Parathyroid adenoma (tissue), 2 donors: ENCODE measurements around the gene FRMD5.
A peak's percentile ranks its signal among the peaks of the same experiment; 100 is the strongest.
"Not testable (repeated sequence)": the region's sequence is repeated elsewhere in the genome, so short reads cannot be mapped to it uniquely, and the experiment has no call there.

Experiments used
- H2AFZ ChIP-seq: fragments of 300-600 bp; sonication (generic); one replicate; pipeline ENCODE4 v1.7.0; 2017; ENCODE audit warnings: antibody characterized with exemption, mild to moderate bottlenecking
- H3K27ac ChIP-seq: fragments of 300-600 bp; sonication (generic); one replicate; pipeline ENCODE4 v1.7.0; 2017
- H3K27me3 ChIP-seq: fragments of 300-600 bp; sonication (generic); one replicate; pipeline ENCODE4 v1.7.0; 2017; ENCODE audit warnings: low read length; ENCODE audit not compliant: control insufficient read depth, insufficient read depth
- H3K36me3 ChIP-seq: fragments of 300-600 bp; sonication (generic); one replicate; pipeline ENCODE4 v1.7.0; 2017; ENCODE audit warnings: low read length; ENCODE audit not compliant: control insufficient read depth, insufficient read depth
- H3K4me1 ChIP-seq: fragments of 300-600 bp; sonication (generic); one replicate; pipeline ENCODE4 v1.7.0; 2017; ENCODE audit warnings: control low read depth
- H3K4me2 ChIP-seq: fragments of 300-600 bp; sonication (generic); one replicate; pipeline ENCODE4 v1.7.0; 2017; ENCODE audit warnings: low read length
- H3K4me3 ChIP-seq: fragments of 300-600 bp; sonication (generic); one replicate; pipeline ENCODE4 v1.7.0; 2017; ENCODE audit warnings: low read depth, low read length
- H3K79me2 ChIP-seq: fragments of 300-600 bp; sonication (generic); one replicate; pipeline ENCODE4 v1.7.0; 2017; ENCODE audit warnings: control low read depth
- H3K9ac ChIP-seq: fragments of 300-600 bp; sonication (generic); one replicate; pipeline ENCODE4 v1.7.0; 2017; ENCODE audit warnings: mild to moderate bottlenecking
- H3K9me3 ChIP-seq: fragments of 300-600 bp; sonication (generic); one replicate; pipeline ENCODE4 v1.7.0; 2017; ENCODE audit warnings: low read length; ENCODE audit not compliant: control insufficient read depth
- TF ChIP-seq, protein P1 (sequence below): fragments of 300-600 bp; sonication (generic); IDR thresholded peaks from one replicate; pipeline ENCODE4 v1.7.0; 2017; ENCODE audit warnings: antibody characterized with exemption, mild to moderate bottlenecking
- donor health status: primary hyperparathyroidism.

FRMD5 gene

DNA sequence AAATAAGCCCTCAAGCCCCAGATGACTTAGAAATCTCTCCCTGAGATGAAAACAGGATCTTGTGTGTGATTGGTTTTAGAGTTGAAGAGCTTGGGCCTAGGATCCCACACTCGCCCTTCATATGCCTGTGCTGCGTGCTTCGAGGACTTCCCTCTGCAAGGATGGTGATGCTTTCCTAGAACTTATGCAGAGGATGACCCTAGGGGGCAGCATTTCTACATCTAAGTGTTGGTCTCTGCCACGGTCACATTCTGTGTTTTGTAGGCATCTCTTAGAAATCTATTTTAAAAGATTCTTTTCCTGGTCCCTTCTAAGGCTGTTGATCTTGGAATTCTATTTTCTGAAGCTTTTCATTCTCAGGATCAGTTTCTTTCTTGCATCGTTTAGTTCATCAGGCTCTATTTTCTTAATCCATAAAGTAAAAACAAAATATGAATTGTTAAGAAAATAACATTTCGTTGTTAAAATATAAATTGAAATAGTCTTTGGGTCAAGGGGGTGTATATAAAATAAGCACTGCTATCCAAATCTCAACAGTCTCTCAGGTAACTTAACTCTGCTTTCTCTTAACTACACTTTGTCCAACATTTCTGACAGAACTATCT is 322.6 kb downstream of the FRMD5 start:
- TF ChIP-seq, protein P1, sequence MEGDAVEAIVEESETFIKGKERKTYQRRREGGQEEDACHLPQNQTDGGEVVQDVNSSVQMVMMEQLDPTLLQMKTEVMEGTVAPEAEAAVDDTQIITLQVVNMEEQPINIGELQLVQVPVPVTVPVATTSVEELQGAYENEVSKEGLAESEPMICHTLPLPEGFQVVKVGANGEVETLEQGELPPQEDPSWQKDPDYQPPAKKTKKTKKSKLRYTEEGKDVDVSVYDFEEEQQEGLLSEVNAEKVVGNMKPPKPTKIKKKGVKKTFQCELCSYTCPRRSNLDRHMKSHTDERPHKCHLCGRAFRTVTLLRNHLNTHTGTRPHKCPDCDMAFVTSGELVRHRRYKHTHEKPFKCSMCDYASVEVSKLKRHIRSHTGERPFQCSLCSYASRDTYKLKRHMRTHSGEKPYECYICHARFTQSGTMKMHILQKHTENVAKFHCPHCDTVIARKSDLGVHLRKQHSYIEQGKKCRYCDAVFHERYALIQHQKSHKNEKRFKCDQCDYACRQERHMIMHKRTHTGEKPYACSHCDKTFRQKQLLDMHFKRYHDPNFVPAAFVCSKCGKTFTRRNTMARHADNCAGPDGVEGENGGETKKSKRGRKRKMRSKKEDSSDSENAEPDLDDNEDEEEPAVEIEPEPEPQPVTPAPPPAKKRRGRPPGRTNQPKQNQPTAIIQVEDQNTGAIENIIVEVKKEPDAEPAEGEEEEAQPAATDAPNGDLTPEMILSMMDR, result peak; percentile 37
- no peak overlapping the region for H3K4me2 ChIP-seq
- H3K4me3 ChIP-seq, result no peak overlapping the region
- no peaks in the 10 kb centered on the region for H3K9me3 ChIP-seq
- no peaks in the 10 kb centered on the region for H3K79me2 ChIP-seq
- no peak overlapping the region for H3K9ac ChIP-seq
- H3K27me3 ChIP-seq, result no peaks in the 10 kb centered on the region
- H3K27ac ChIP-seq, result no peak overlapping the region
- no peaks in the 10 kb centered on the region for H3K4me1 ChIP-seq
- H2AFZ ChIP-seq, result no peak overlapping the region
- no peaks in the 10 kb centered on the region for H3K36me3 ChIP-seq

DNA sequence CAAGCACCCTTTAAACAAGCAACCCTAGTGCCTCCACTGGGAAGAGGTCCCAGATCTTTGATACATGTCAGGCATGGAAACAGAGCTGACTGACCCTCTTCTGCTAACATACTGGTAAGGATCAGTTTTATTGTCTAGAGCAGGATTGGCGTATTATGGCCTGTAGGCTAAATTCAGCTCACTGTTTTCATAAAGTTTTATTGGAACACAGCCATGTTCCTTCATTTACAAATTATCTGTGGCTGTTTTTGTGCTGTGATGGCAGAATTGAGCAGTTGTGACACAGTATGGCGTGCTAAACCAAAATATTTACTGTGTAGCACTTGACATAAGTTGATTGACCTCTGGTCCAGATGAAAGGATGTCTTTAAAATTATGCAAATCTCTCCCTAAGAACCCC is 323.2 kb downstream of the FRMD5 start:
- H2AFZ ChIP-seq, result no peak overlapping the region
- no peaks in the 10 kb centered on the region for H3K9me3 ChIP-seq
- H3K36me3 ChIP-seq, result no peaks in the 10 kb centered on the region
- no peak overlapping the region for H3K4me2 ChIP-seq
- TF ChIP-seq, protein P1, result no peak
- no peak overlapping the region for H3K4me3 ChIP-seq
- no peaks in the 10 kb centered on the region for H3K27me3 ChIP-seq
- H3K4me1 ChIP-seq, result no peaks in the 10 kb centered on the region
- H3K9ac ChIP-seq, result no peak overlapping the region
- H3K79me2 ChIP-seq, result no peaks in the 10 kb centered on the region
- H3K27ac ChIP-seq, result no peak overlapping the region

DNA sequence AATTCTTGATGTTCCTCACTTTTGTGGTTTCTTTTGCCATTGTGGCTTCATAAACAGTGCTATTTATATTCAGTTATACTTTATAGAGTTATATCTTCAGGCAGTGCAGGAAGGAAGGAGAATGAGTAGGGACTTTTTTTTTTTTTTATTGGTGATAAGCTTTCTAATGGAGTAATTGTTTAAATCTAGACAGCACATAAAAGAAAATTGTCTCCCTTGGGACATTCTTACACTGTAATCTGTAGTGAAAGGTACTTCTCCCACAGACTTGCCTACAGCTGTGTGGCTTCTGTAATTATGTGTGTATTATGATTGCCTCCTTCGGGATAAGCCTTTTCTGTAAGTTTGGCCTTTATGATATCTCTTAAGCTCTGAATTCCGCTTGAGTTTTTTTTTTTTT is 326.7 kb downstream of the FRMD5 start:
- H3K79me2 ChIP-seq, result no peaks in the 10 kb centered on the region
- H3K4me2 ChIP-seq, result no peak overlapping the region
- no peaks in the 10 kb centered on the region for H3K36me3 ChIP-seq
- H3K4me3 ChIP-seq, result no peak overlapping the region
- no peaks in the 10 kb centered on the region for H3K9me3 ChIP-seq
- no peak overlapping the region for H3K9ac ChIP-seq
- TF ChIP-seq, protein P1, result no peak
- no peak overlapping the region for H2AFZ ChIP-seq
- no peaks in the 10 kb centered on the region for H3K4me1 ChIP-seq
- H3K27ac ChIP-seq, result no peak overlapping the region
- H3K27me3 ChIP-seq, result no peaks in the 10 kb centered on the region

GRCh38 chr15:43867096-43867495 is 328.0 kb downstream of the FRMD5 start:
- Histone ChIP-seq H3K4me1 (no peaks in the 10 kb centered on the region), H3K9me3 (no peaks in the 10 kb centered on the region), H3K4me2 (no peak overlapping the region), H3K27me3 (no peaks in the 10 kb centered on the region), H3K36me3 (no peaks in the 10 kb centered on the region), H3K27ac (no peak overlapping the region), H3K9ac (no peak overlapping the region), H2AFZ (no peak overlapping the region), H3K4me3 (no peak overlapping the region), H3K79me2 (no peaks in the 10 kb centered on the region)
- TF ChIP-seq, protein P1, result no peak

GRCh38 chr15:43866636-43867035 is 328.4 kb downstream of the FRMD5 start:
- H3K36me3 ChIP-seq, H3K27me3 ChIP-seq, H3K9me3 ChIP-seq, H2AFZ ChIP-seq, H3K79me2 ChIP-seq, H3K4me1 ChIP-seq, H3K27ac ChIP-seq, H3K9ac ChIP-seq, H3K4me3 ChIP-seq, H3K4me2 ChIP-seq: not testable (repeated sequence)
